Ascending aorta (tissue), 2 donors: Measurements from ENCODE around the gene RFX3. TPM values are rescaled to one million over a fixed set of nuclear protein-coding genes. Genes with fewer than 3 reads are reported as not detected.

Experiments used
- DNase-seq, 2 donors: peaks; one replicate each; pipeline ENCODE4 v3.0.0-alpha.2; 2019; ENCODE audit warnings: low spot score in 2 of 2
- H3K27ac ChIP-seq, 2 donors: fragments of 200-600 bp; sonication (generic); one replicate each; pipeline ENCODE4 v1.5.1; 2016 to 2017; ENCODE audit warnings: mild to moderate bottlenecking in 1 of 2
- H3K27me3 ChIP-seq: fragments of 200-600 bp; sonication (generic); one replicate; pipeline ENCODE4 v1.5.1; 2017
- H3K36me3 ChIP-seq, 2 donors: fragments of 200-600 bp; sonication (generic); one replicate each; pipeline ENCODE4 v1.5.1; 2016
- H3K4me1 ChIP-seq, 2 donors: fragments of 200-600 bp; sonication (generic); one replicate each; pipeline ENCODE4 v1.5.1; 2016 to 2017; ENCODE audit warnings: mild to moderate bottlenecking in 1 of 2
- H3K4me3 ChIP-seq, 2 donors: fragments of 200-600 bp; sonication (generic); one replicate each; pipeline ENCODE4 v1.5.1; 2016 to 2017; ENCODE audit warnings: mild to moderate bottlenecking in 1 of 2
- H3K9me3 ChIP-seq, 2 donors: fragments of 200-600 bp; sonication (generic); one replicate each; pipeline ENCODE4 v1.5.1; 2016
- intact Hi-C: fragments of 100-400 bp; cut with DNase I; formaldehyde crosslinking; loops from one replicate; pipeline ENCODE4 v1.15.1; 2023
- total RNA-seq: library from RNA; depleted of rRNA; stranded (reverse); fragments of >200 nt; gene quantifications from one replicate; pipeline ENCODE4 v1.1.0, GENCODE V29; 2016
- TF ChIP-seq, protein P1 (sequence below), 3 experiments: fragments of 200-600 bp in 2 of 3; fragments of 450-650 bp in 1 of 3; sonication (generic) in 2 of 3; IDR thresholded peaks; one replicate each; pipeline ENCODE4 v1.5.1; 2016 to 2019; ENCODE audit warnings: antibody characterized with exemption in 3 of 3, mild to moderate bottlenecking in 1 of 3, moderate library complexity in 1 of 3

The RFX3 gene
- total RNA-seq, 1 donor from 2014 or later = 4.0 TPM

DNA sequence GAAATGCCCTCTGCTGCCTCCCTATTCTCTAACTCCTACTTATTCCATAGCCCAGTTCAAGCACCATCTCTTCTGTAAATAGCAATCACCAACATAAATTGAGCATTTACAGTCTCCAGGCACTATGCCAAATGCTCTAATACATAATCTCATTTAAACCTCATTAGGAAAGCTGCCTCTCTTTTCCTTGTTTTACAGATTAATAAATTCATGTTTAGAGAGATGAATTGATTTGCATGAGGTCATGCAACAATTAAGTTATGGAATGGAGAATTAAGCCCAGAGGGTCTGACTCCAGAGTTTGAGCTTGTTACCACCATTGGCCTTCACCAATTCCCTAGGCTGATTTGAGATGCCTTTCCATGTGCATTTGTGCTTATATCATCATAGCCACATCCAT lies 23.4 kb upstream of the RFX3 start:
- Histone ChIP-seq H3K9me3 (no peaks in the 10 kb centered on the region), H3K27me3 (no peaks in the 10 kb centered on the region), H3K36me3 (peaks cover 0 to 7% of the 10 kb centered on the region in 2 donors), H3K4me1 (no peaks in the 10 kb centered on the region), H3K27ac (no peak overlapping the region), H3K4me3 (no peak overlapping the region)
- DNase-seq = no peak
- intact Hi-C loops = no loop called here
- TF ChIP-seq, protein P1, sequence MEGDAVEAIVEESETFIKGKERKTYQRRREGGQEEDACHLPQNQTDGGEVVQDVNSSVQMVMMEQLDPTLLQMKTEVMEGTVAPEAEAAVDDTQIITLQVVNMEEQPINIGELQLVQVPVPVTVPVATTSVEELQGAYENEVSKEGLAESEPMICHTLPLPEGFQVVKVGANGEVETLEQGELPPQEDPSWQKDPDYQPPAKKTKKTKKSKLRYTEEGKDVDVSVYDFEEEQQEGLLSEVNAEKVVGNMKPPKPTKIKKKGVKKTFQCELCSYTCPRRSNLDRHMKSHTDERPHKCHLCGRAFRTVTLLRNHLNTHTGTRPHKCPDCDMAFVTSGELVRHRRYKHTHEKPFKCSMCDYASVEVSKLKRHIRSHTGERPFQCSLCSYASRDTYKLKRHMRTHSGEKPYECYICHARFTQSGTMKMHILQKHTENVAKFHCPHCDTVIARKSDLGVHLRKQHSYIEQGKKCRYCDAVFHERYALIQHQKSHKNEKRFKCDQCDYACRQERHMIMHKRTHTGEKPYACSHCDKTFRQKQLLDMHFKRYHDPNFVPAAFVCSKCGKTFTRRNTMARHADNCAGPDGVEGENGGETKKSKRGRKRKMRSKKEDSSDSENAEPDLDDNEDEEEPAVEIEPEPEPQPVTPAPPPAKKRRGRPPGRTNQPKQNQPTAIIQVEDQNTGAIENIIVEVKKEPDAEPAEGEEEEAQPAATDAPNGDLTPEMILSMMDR (IDR thresholded peaks at IDR 0.05) = no peak

DNA sequence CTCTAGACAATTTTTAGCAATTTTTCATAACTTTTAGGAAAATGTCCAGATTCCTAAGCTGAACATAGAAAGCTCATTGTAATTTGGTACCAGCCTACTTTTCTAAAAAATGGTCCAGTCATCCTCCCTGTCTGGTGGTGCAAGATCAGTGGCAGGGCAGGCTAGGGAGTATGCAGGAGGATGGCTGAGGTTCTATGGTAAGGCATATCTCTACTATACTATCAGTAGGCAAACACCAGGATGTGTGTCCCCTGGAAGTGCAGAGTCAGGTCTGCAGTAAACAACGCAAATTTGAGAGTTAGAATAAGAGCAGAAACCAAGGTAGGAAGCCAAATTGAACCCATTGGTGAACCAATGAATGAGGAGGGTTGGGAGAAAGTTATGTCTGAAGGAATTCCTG lies 22.8 kb upstream of the RFX3 start:
- no peak overlapping the region for H3K27ac ChIP-seq
- no peak for DNase-seq
- peaks cover 0 to 7% of the 10 kb centered on the region in 2 donors for H3K36me3 ChIP-seq
- H3K4me3 ChIP-seq = no peak overlapping the region
- H3K4me1 ChIP-seq = no peaks in the 10 kb centered on the region
- no peaks in the 10 kb centered on the region for H3K27me3 ChIP-seq
- no peaks in the 10 kb centered on the region for H3K9me3 ChIP-seq
- intact Hi-C loops = no loop called here
- TF ChIP-seq, protein P1 (IDR thresholded peaks at IDR 0.05) = no peak

DNA sequence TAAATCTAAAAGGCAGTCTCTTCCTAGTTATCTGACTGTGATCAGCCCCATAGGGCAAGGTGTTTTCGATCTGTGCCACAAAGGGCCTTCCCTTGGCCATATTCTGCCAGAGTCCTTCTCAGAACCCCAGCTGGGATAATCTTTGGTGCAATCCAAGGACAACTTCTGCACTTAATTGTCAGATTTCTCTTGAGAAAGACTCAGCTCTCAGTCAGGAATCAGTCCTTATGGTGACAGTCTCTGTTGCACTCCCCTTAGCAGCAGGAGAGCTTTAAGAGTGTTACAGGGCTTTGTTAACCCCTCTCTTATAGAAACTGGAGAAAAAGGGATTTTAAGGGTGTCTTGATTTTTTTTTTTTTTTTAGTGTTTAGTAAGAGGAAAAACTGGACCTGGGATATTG lies 15.4 kb upstream of the RFX3 start:
- DNase-seq = no peak
- no peaks in the 10 kb centered on the region for H3K36me3 ChIP-seq
- no peaks in the 10 kb centered on the region for H3K9me3 ChIP-seq
- intact Hi-C loops = no loop called here
- no peak overlapping the region for H3K27ac ChIP-seq
- H3K27me3 ChIP-seq = no peaks in the 10 kb centered on the region
- no peaks in the 10 kb centered on the region for H3K4me1 ChIP-seq
- no peak overlapping the region for H3K4me3 ChIP-seq
- TF ChIP-seq, protein P1 (IDR thresholded peaks at IDR 0.05) = no peak

DNA sequence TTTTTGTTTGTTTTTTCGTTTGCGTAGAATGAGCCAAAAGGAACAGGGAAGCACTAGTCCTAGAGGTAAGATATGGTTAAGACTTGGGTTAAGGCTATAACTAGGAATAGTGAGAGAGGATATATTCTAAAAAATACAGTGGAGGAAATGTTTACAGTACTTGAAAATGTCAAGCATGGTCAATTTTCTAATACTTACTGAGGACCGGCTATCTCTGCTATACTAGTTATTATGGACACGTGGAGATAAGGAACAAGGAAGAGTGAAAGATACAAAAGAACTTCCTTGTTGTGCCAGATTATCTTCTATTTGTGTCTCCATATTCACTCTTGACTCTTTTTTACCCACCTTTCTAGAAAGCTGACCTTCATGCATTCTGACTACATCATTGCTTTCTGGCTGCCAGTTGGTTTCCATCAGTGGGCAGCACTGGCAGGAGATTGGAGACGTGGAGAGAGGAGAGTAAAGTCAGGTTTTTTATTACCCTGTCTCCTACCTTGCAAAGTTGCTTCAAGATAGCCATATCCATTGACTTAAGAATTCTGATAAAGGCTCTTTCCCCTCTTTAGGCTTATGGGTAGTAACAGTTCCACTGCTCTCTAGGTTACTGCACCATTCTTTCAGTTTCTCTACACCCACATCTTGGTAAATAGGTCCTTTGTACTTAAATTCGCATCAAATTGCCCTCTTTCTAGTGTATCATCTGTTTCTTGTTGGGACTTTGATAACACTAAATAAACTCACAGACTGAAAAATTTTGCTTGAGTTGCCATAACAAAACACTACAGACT lies 9.0 kb upstream of the RFX3 start:
- no peak overlapping the region for H3K4me3 ChIP-seq
- DNase-seq = no peak
- no peaks in the 10 kb centered on the region for H3K9me3 ChIP-seq
- no peak overlapping the region for H3K27ac ChIP-seq
- H3K36me3 ChIP-seq = no peaks in the 10 kb centered on the region
- H3K27me3 ChIP-seq = no peaks in the 10 kb centered on the region
- intact Hi-C loops = no loop called here
- TF ChIP-seq, protein P1 (IDR thresholded peaks at IDR 0.05) = no peak
- no peaks in the 10 kb centered on the region for H3K4me1 ChIP-seq

DNA sequence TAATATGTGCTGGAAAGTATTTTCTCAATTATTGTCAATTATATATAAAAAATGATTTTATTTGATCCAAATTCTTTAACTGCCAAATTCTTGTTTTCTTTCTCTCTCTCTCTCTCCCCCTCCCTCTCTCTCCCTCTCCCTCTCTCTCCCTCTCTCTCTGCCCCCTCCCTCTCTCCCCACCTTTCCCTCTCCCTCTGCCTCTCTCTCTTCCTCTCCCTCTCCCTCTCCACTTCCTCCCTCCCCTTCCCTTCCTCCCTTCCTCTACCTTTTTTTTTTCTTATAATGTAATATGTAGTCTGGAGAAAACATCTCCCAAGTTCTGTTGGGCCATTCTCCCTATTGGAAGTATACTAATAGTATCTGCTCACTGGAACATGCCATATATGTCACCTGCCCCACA lies 6.4 kb upstream of the RFX3 start:
- H3K4me3 ChIP-seq = no peak overlapping the region
- intact Hi-C loops = no loop called here
- H3K27ac ChIP-seq = no peak overlapping the region
- no peaks in the 10 kb centered on the region for H3K27me3 ChIP-seq
- H3K36me3 ChIP-seq = no peaks in the 10 kb centered on the region
- no peaks in the 10 kb centered on the region for H3K9me3 ChIP-seq
- DNase-seq = no peak
- TF ChIP-seq, protein P1 (IDR thresholded peaks at IDR 0.05) = no peak
- H3K4me1 ChIP-seq = peaks cover 0 to 5% of the 10 kb centered on the region in 2 donors
